Lung (tissue), 12 donors: ENCODE data around the gene LIPG. TPM values are rescaled to one million over a fixed set of nuclear protein-coding genes. Genes with fewer than 3 reads are reported as not detected.

Experiments
- ATAC-seq: fragments of 200-7000 bp; cut with Tn5 transposase; one replicate; pipeline ENCODE4 v1.9.1; 2020; ENCODE audit warnings: moderate number of reproducible peaks; ENCODE audit not compliant: insufficient read depth, low FRiP score
- DNase-seq, 3 donors: peaks; one replicate each; pipeline ENCODE4 v3.0.0-alpha.2; 2013 to 2017
- H3K27ac ChIP-seq, 2 donors: one replicate each; pipeline ENCODE4 v1.5.1; 2013; ENCODE audit warnings: mild to moderate bottlenecking in 2 of 2, moderate library complexity in 2 of 2, control low read depth in 1 of 2, inconsistent platforms in 1 of 2, low read depth in 1 of 2, low read length in 1 of 2
- H3K27me3 ChIP-seq, 3 donors: one replicate each; pipeline ENCODE4 v1.5.1; 2013; ENCODE audit warnings: low read length in 2 of 3; ENCODE audit not compliant: control insufficient read depth in 3 of 3, insufficient read depth in 3 of 3
- H3K36me3 ChIP-seq, 4 donors: one replicate each; pipeline ENCODE4 v1.5.1; 2013; ENCODE audit warnings: low read length in 4 of 4, mild to moderate bottlenecking in 1 of 4, moderate library complexity in 1 of 4; ENCODE audit not compliant: control insufficient read depth in 4 of 4, insufficient read depth in 4 of 4
- H3K4me1 ChIP-seq, 5 donors: one replicate each; pipeline ENCODE4 v1.5.1; 2013; ENCODE audit warnings: low read length in 5 of 5, mild to moderate bottlenecking in 2 of 5, moderate library complexity in 1 of 5; ENCODE audit not compliant: control insufficient read depth in 5 of 5, insufficient read depth in 5 of 5
- H3K4me3 ChIP-seq: one replicate; pipeline ENCODE4 v1.5.1; 2013; ENCODE audit warnings: mild to moderate bottlenecking, control low read depth, moderate library complexity
- H3K9ac ChIP-seq, 2 donors: one replicate each; pipeline ENCODE4 v1.5.1; 2013; ENCODE audit warnings: low read length in 2 of 2, control low read depth in 1 of 2; ENCODE audit not compliant: insufficient read depth in 1 of 2
- H3K9me3 ChIP-seq, 4 donors: one replicate each; pipeline ENCODE4 v1.5.1; 2013; ENCODE audit warnings: low read length in 3 of 4, mild to moderate bottlenecking in 1 of 4, moderate library complexity in 1 of 4; ENCODE audit not compliant: control insufficient read depth in 4 of 4, insufficient read depth in 3 of 4
- WGBS, 2 donors: extraction: QIAGEN DNeasy Blood & Tissue Kit; methylation state at CpG; one replicate each; pipeline ENCODE4 v1.1.7; 2013; 5-methylcytosine and 5-hydroxymethylcytosine counted together
- polyA plus RNA-seq, 2 donors: library from polyadenylated mRNA; stranded (reverse); fragments of 200-250 nt; gene quantifications; one replicate each; pipeline ENCODE4 v1.2.1, GENCODE V29; 2013
- total RNA-seq, 2 donors: library from RNA; depleted of rRNA in 1 of 2; stranded (reverse); fragments of >200 nt in 1 of 2; gene quantifications; one replicate each; pipeline ENCODE4 v1.2.1, GENCODE V29; 2014 to 2021
- TF ChIP-seq, protein P1 (sequence below): IDR thresholded peaks from 2 replicates; pipeline ENCODE4 v1.5.1; 2012; ENCODE audit warnings: mild to moderate bottlenecking; ENCODE audit errors: control extremely low read depth, extremely low read depth
- donor health status: control.
- donor health status: control.
- donor health status: Bipolar disorder and iron deficiency.
- donor health status: healthy.
- donor health status: DM: yes; HTN: yes; CAD: no.

LIPG gene
- total and polyA plus RNA-seq, 4 donors: 3.7 to 93.9 (median 9.7) TPM

DNA sequence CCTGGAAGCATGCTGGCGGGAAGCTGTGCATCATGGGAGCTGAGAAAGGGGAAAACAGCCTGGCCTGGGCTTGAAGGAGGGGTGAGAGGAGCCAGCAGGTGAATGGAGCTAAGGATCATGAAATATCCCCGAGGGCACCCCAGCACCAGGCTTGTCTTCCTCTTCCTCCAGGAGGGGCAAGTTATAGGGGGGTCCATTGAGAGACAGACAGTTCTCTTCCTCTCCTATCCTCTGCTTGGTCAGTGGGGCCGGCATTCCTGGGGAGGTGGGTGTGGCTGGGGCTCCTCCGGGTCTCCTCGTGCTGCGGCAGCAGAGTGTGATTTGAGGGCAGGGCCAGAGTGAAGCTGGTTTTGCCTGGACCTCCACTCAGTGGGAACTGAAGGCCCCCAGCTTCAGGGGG, 78.9 kb downstream of the LIPG start:
- Histone ChIP-seq H3K36me3 (no peaks in the 10 kb centered on the region), H3K9ac (no peak overlapping the region), H3K4me1 (peaks cover 0 to 17% (median 5%) of the 10 kb centered on the region in 5 donors), H3K27me3 (no peaks in the 10 kb centered on the region), H3K4me3 (no peak overlapping the region), H3K27ac (no peak overlapping the region), H3K9me3 (no peaks in the 10 kb centered on the region)
- TF ChIP-seq, protein P1, sequence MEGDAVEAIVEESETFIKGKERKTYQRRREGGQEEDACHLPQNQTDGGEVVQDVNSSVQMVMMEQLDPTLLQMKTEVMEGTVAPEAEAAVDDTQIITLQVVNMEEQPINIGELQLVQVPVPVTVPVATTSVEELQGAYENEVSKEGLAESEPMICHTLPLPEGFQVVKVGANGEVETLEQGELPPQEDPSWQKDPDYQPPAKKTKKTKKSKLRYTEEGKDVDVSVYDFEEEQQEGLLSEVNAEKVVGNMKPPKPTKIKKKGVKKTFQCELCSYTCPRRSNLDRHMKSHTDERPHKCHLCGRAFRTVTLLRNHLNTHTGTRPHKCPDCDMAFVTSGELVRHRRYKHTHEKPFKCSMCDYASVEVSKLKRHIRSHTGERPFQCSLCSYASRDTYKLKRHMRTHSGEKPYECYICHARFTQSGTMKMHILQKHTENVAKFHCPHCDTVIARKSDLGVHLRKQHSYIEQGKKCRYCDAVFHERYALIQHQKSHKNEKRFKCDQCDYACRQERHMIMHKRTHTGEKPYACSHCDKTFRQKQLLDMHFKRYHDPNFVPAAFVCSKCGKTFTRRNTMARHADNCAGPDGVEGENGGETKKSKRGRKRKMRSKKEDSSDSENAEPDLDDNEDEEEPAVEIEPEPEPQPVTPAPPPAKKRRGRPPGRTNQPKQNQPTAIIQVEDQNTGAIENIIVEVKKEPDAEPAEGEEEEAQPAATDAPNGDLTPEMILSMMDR: no peak
- no peak for DNase-seq
- 65 to 70% methylated on average over 6 of the region's 6 CpGs for WGBS, 2 donors
- ATAC-seq: no peak

DNA sequence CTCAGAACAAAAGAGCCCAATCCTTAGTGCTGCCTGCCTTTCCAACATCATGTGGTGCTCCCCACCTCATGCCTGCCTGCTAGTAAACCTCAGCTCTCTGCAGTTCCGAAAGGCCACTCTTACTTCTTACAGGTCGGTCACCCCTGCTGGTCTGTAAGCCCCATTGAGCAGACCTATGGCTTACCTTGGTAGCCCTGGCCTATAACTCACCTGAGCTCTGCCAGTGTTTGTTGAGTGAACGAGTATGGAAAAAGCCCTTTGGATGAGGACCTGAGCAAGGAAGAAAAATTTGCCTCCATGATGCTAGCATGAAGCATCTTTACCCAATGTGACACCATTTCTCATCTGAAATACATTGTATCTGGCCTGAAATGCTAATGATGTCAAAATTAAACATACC, 83.3 kb downstream of the LIPG start:
- H3K27ac ChIP-seq: peak overlapping the region in 1 of 2 donors; percentile 45
- no peak overlapping the region for H3K9ac ChIP-seq
- no peak overlapping the region for H3K4me3 ChIP-seq
- DNase-seq: peak in 1 of 3 donors; percentile 4
- no peaks in the 10 kb centered on the region for H3K9me3 ChIP-seq
- TF ChIP-seq, protein P1: no peak
- ATAC-seq: no peak
- no peaks in the 10 kb centered on the region for H3K36me3 ChIP-seq
- H3K4me1 ChIP-seq: peaks cover 2 to 34% (median 8%) of the 10 kb centered on the region in 5 donors
- WGBS, 2 donors: 91 to 97% methylated on average over 3 of the region's 3 CpGs
- H3K27me3 ChIP-seq: no peaks in the 10 kb centered on the region

DNA sequence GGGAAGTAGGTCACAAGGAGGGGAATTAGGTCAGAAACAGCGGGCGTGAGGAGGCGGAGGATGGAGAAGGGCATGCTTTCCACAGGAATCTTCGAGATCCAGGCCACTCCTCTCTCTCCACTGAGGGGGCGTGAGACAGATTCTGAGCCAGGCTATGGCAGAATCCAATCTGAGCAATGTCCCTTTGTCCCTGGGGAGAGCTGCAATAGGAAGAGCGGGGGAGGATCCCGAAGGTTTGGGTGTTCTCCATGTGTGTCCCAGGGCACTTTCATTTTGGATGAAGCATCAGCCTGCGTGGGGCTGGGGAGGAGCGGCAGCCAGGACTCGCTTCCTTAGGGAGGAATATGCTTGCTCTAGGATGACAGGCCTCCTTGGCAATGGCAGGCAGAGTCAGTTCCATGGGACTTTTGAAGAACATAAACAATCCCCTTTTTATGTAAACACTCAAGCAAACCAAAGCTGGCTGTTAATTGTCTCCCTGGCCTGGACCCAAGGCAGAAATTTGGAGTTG, 84.0 kb downstream of the LIPG start:
- H3K4me1 ChIP-seq: peaks cover 0 to 32% (median 8%) of the 10 kb centered on the region in 5 donors
- H3K4me3 ChIP-seq: no peak overlapping the region
- ATAC-seq (peak; percentile 35), DNase-seq (peak; percentile 88 to 96 (median 95))
- WGBS, 2 donors: 59 to 77% methylated on average over 10 of the region's 10 CpGs
- H3K27me3 ChIP-seq: no peaks in the 10 kb centered on the region
- TF ChIP-seq, protein P1: no peak
- H3K36me3 ChIP-seq: no peaks in the 10 kb centered on the region
- H3K9me3 ChIP-seq: no peaks in the 10 kb centered on the region
- H3K27ac ChIP-seq: peak overlapping the region in 1 of 2 donors; percentile 7
- peak overlapping the region in 1 of 2 donors; percentile 57 for H3K9ac ChIP-seq

DNA sequence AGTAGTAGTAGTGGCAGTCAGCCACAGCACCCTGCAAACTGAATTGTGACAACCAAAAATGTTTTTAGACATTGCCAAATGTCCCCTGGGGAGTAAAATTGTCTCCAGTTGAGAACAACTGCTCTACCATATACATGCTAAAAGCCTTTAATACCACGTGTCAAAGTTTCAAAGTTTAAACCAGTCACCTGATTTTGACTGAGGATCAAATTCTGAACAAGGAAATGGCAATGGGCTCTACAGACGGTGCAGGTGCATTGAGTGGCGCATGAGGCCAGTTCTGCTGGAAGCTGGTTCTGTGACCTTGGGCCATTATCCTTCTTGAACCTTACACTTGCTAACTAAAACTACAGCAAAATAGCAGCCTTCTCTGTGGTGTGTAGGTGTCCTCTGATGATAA, 85.0 kb downstream of the LIPG start:
- no peak overlapping the region for H3K4me3 ChIP-seq
- no peaks in the 10 kb centered on the region for H3K36me3 ChIP-seq
- no peaks in the 10 kb centered on the region for H3K27me3 ChIP-seq
- DNase-seq: peak in 1 of 3 donors; percentile 67
- no peaks in the 10 kb centered on the region for H3K9me3 ChIP-seq
- 83 to 92% methylated on average over 3 of the region's 3 CpGs for WGBS, 2 donors
- no peak overlapping the region for H3K9ac ChIP-seq
- no peak for ATAC-seq
- TF ChIP-seq, protein P1: no peak
- H3K27ac ChIP-seq: no peak overlapping the region
- H3K4me1 ChIP-seq: peaks cover 0 to 32% (median 8%) of the 10 kb centered on the region in 5 donors
